DOHH2 (cell line): Measurements from ENCODE around the gene TMX2.

ENCODE experiments used
- H3F3A ChIP-seq: fragments of 200-600 bp; sonication (generic), shearing (Covaris generic); 2 replicates; pipeline ENCODE4 v1.6.0; 2016; ENCODE audit warnings: antibody characterized with exemption, mild to moderate bottlenecking; ENCODE audit not compliant: control insufficient read depth, insufficient read depth
- H3K27ac ChIP-seq: fragments of 200-600 bp; sonication (generic); 2 replicates; pipeline ENCODE4 v1.5.1; 2014; ENCODE audit warnings: low read depth, mild to moderate bottlenecking, low read length, moderate library complexity
- H3K27me3 ChIP-seq: fragments of 200-600 bp; sonication (generic); 2 replicates; pipeline ENCODE4 v1.6.1; 2014; ENCODE audit warnings: mild to moderate bottlenecking, low read length, mixed read lengths; ENCODE audit not compliant: control insufficient read depth
- H3K36me3 ChIP-seq: fragments of 200-600 bp; sonication (generic); 2 replicates; pipeline ENCODE4 v1.6.1; 2014; ENCODE audit warnings: mild to moderate bottlenecking, low read length, moderate library complexity, mixed read lengths; ENCODE audit not compliant: control insufficient read depth
- H3K4me1 ChIP-seq: fragments of 200-600 bp; sonication (generic); 2 replicates; pipeline ENCODE4 v1.6.1; 2014; ENCODE audit warnings: mild to moderate bottlenecking, low read length, mixed read lengths; ENCODE audit not compliant: control insufficient read depth
- H3K4me2 ChIP-seq: fragments of 200-600 bp; sonication (generic); 2 replicates; pipeline ENCODE4 v1.6.0; 2014; ENCODE audit warnings: mild to moderate bottlenecking, low read length, moderate library complexity
- H3K4me3 ChIP-seq: fragments of 200-600 bp; sonication (generic); 2 replicates; pipeline ENCODE4 v1.5.1; 2014; ENCODE audit warnings: mild to moderate bottlenecking, low read length, mixed read lengths
- H3K79me2 ChIP-seq: fragments of 200-600 bp; sonication (generic); 2 replicates; pipeline ENCODE4 v1.6.1; 2014; ENCODE audit warnings: mild to moderate bottlenecking, low read length, mixed read lengths; ENCODE audit not compliant: control insufficient read depth
- H3K9me2 ChIP-seq: fragments of 200-600 bp; sonication (generic); replicated peaks from 2 replicates; pipeline ENCODE4 v1.6.1; 2014; ENCODE audit warnings: mild to moderate bottlenecking, low read length, mixed read lengths; ENCODE audit not compliant: control insufficient read depth
- H3K9me3 ChIP-seq: fragments of 200-600 bp; sonication (generic); 2 replicates; pipeline ENCODE4 v1.6.1; 2014; ENCODE audit warnings: antibody characterized with exemption, low read length, mixed read lengths; ENCODE audit not compliant: control insufficient read depth, insufficient read depth
- H4K20me1 ChIP-seq: fragments of 200-600 bp; sonication (generic); 2 replicates; pipeline ENCODE4 v1.6.0; 2014; ENCODE audit warnings: low read depth, mild to moderate bottlenecking, antibody characterized with exemption, low read length, moderate library complexity; ENCODE audit not compliant: control insufficient read depth, insufficient read depth
- CTCF ChIP-seq: fragments of 200-600 bp; sonication (generic); IDR thresholded peaks from one replicate; pipeline ENCODE4 v1.5.1; 2014; ENCODE audit warnings: antibody characterized with exemption, mild to moderate bottlenecking, low read depth, low read length; ENCODE audit not compliant: poor library complexity, severe bottlenecking
- EZH2phosphoT487 ChIP-seq: fragments of 200-600 bp; sonication (generic); IDR thresholded peaks from 2 replicates; pipeline ENCODE4 v1.6.1; 2017; ENCODE audit warnings: borderline replicate concordance, mild to moderate bottlenecking, antibody characterized with exemption, low read length, moderate library complexity, mixed read lengths

TMX2 gene

GRCh38 chr11:57763568-57763967, 51.2 kb downstream of the TMX2 start:
- Histone ChIP-seq H3K4me2 (peak overlapping the region; percentile 74), H3K27ac (no peak overlapping the region), H3K79me2 (peaks cover 61% of the 10 kb centered on the region), H4K20me1 (no peaks in the 10 kb centered on the region; the same call in 1 of the 2 replicates), H3K9me3 (no peaks in the 10 kb centered on the region), H3K4me1 (peaks cover 19% of the 10 kb centered on the region), H3F3A (peaks cover 2% of the 10 kb centered on the region; the same call in 1 of the 2 replicates), H3K27me3 (no peaks in the 10 kb centered on the region), H3K9me2 (no peaks in the 10 kb centered on the region), H3K36me3 (no peaks in the 10 kb centered on the region), H3K4me3 (peak overlapping the region; percentile 93)
- TF ChIP-seq EZH2phosphoT487 = no peak
- no peak for TF ChIP-seq CTCF

GRCh38 chr11:57764021-57764420, 51.6 kb downstream of the TMX2 start:
- no peaks in the 10 kb centered on the region for H3K9me2 ChIP-seq
- peaks cover 2% of the 10 kb centered on the region; the same call in 1 of the 2 replicates for H3F3A ChIP-seq
- H3K9me3 ChIP-seq = no peaks in the 10 kb centered on the region
- no peak overlapping the region for H3K27ac ChIP-seq
- TF ChIP-seq CTCF (no peak), EZH2phosphoT487 (no peak)
- H3K36me3 ChIP-seq = no peaks in the 10 kb centered on the region
- H3K27me3 ChIP-seq = no peaks in the 10 kb centered on the region
- H4K20me1 ChIP-seq = no peaks in the 10 kb centered on the region; the same call in 1 of the 2 replicates
- peaks cover 19% of the 10 kb centered on the region for H3K4me1 ChIP-seq
- peak overlapping the region; percentile 74 for H3K4me2 ChIP-seq
- H3K79me2 ChIP-seq = peaks cover 63% of the 10 kb centered on the region
- peak overlapping the region; percentile 93 for H3K4me3 ChIP-seq

- no peaks in the 10 kb centered on the region; the same call in 1 of the 2 replicates for H4K20me1 ChIP-seq
- TF ChIP-seq CTCF (no peak), EZH2phosphoT487 (no peak)
- H3K27ac ChIP-seq = no peak overlapping the region
- no peaks in the 10 kb centered on the region for H3K9me2 ChIP-seq
- no peak overlapping the region for H3K4me3 ChIP-seq
- no peaks in the 10 kb centered on the region for H3K9me3 ChIP-seq
- no peaks in the 10 kb centered on the region for H3K27me3 ChIP-seq
- H3K4me1 ChIP-seq = peaks cover 19% of the 10 kb centered on the region
- H3K4me2 ChIP-seq = peak overlapping the region; percentile 74; the same call in 1 of the 2 replicates
- H3K36me3 ChIP-seq = no peaks in the 10 kb centered on the region
- H3K79me2 ChIP-seq = peaks cover 67% of the 10 kb centered on the region
- peaks cover 2% of the 10 kb centered on the region; the same call in 1 of the 2 replicates for H3F3A ChIP-seq
Observed at GRCh38 chr11:57764566-57764965, 52.2 kb downstream of the TMX2 start.
